HepG2 (cell line): ENCODE measurements around the gene TXN2. TPM values are rescaled to one million over a fixed set of nuclear protein-coding genes. Genes with fewer than 3 reads are reported as not detected.

Source experiments
- EEA1 ChIP-seq: sonication (generic); formaldehyde crosslinking; IDR thresholded peaks from 2 replicates; pipeline ENCODE4 v1.5.1; 2020; ENCODE audit warnings: mild to moderate bottlenecking, missing genetic modification reagents, borderline replicate concordance
- EHMT2 ChIP-seq: fragments of 200-600 bp; sonication (generic); IDR thresholded peaks from 2 replicates; pipeline ENCODE4 v1.7.0; 2017; ENCODE audit warnings: antibody characterized with exemption, low read depth, low read length, borderline replicate concordance
- FOXM1 ChIP-seq: sonication (generic); formaldehyde crosslinking; IDR thresholded peaks from 2 replicates; pipeline ENCODE4 v1.5.0; 2020; ENCODE audit warnings: missing genetic modification reagents
- GATAD1 ChIP-seq: IDR thresholded peaks from 2 replicates; pipeline ENCODE4 v1.6.1; 2016; ENCODE audit warnings: missing genetic modification reagents, missing compliant biosample characterization
- HBP1 ChIP-seq: IDR thresholded peaks from 2 replicates; pipeline ENCODE4 v1.6.1; 2016; ENCODE audit warnings: low read depth, control low read depth
- HNRNPH1 ChIP-seq: fragments of 200-400 bp; formaldehyde crosslinking; optimal IDR thresholded peaks from 2 replicates; pipeline ENCODE3; 2017; ENCODE audit warnings: mild to moderate bottlenecking, low read depth, low read length
- KAT8 ChIP-seq: IDR thresholded peaks from 2 replicates; pipeline ENCODE4 v1.6.1; 2016; ENCODE audit warnings: missing genetic modification reagents, missing compliant biosample characterization
- MLXIP ChIP-seq: sonication (generic); formaldehyde crosslinking; IDR thresholded peaks from 2 replicates; pipeline ENCODE4 v1.9.0; 2021; ENCODE audit warnings: missing genetic modification reagents, borderline replicate concordance
- PBX3 ChIP-seq: sonication (generic); formaldehyde crosslinking; IDR thresholded peaks from 2 replicates; pipeline ENCODE4 v1.8.1; 2023; ENCODE audit warnings: missing genetic modification reagents, inconsistent platforms, borderline replicate concordance
- TOE1 ChIP-seq: sonication (generic); formaldehyde crosslinking; IDR thresholded peaks from 2 replicates; pipeline ENCODE4 v1.4.0; 2020; ENCODE audit warnings: mild to moderate bottlenecking, missing genetic modification reagents
- YY1 ChIP-seq: IDR thresholded peaks from 2 replicates; pipeline ENCODE4 v1.6.1; 2011; ENCODE audit warnings: low read length, low read depth, moderate library complexity, mild to moderate bottlenecking; ENCODE audit not compliant: insufficient read depth, insufficient replicate concordance
- ZBTB21 ChIP-seq: sonication (generic); formaldehyde crosslinking; IDR thresholded peaks from 2 replicates; pipeline ENCODE4 v1.4.0; 2020; ENCODE audit warnings: missing genetic modification reagents
- ZBTB3 ChIP-seq: sonication (generic); formaldehyde crosslinking; IDR thresholded peaks from 2 replicates; pipeline ENCODE4 v1.4.0; 2020; ENCODE audit warnings: low read depth, mild to moderate bottlenecking, moderate library complexity, missing genetic modification reagents, borderline replicate concordance
- ZBTB46 ChIP-seq: sonication (generic); formaldehyde crosslinking; IDR thresholded peaks from 2 replicates; pipeline ENCODE4 v1.4.0; 2020; ENCODE audit warnings: mild to moderate bottlenecking, missing genetic modification reagents, borderline replicate concordance
- ZNF207 ChIP-seq: fragments of 450-650 bp; IDR thresholded peaks from 2 replicates; pipeline ENCODE4 v1.6.1; 2016; ENCODE audit warnings: antibody characterized with exemption, borderline replicate concordance
- ZNF280B ChIP-seq: sonication (generic); formaldehyde crosslinking; IDR thresholded peaks from 2 replicates; pipeline ENCODE4 v1.5.0; 2020; ENCODE audit warnings: missing genetic modification reagents, mild to moderate bottlenecking, borderline replicate concordance
- ZNF484 ChIP-seq: sonication (generic); formaldehyde crosslinking; IDR thresholded peaks from 2 replicates; pipeline ENCODE4 v1.5.1; 2020; ENCODE audit warnings: mild to moderate bottlenecking, low read depth, missing genetic modification reagents, borderline replicate concordance
- ZNF570 ChIP-seq: sonication (generic); formaldehyde crosslinking; IDR thresholded peaks from 2 replicates; pipeline ENCODE4 v1.4.0; 2020; ENCODE audit warnings: mild to moderate bottlenecking, missing genetic modification reagents, borderline replicate concordance
- ZNF775 ChIP-seq: sonication (generic); formaldehyde crosslinking; IDR thresholded peaks from 2 replicates; pipeline ENCODE4 v1.4.0; 2020; ENCODE audit warnings: missing genetic modification reagents, mild to moderate bottlenecking, moderate library complexity, borderline replicate concordance
- polyA plus RNA-seq, 8 experiments: library from polyadenylated mRNA; depleted of rRNA in 3 of 8; stranded (reverse) in 7 of 8; unstranded in 1 of 8; fragments of >200 nt; fragmentation: Illumina TruSeq in 4 of 8; extraction: Trizol in 4 of 8; gene quantifications; 2 replicates each; pipeline versions ENCODE4 v1.2.1 to v1.2.3, GENCODE V29; 2011 to 2016; ENCODE audit warnings: low read depth in 4 of 8, missing spikeins in 1 of 8, mixed read lengths in 1 of 8; ENCODE audit not compliant: insufficient read depth in 1 of 8
- total RNA-seq, 5 experiments: library from RNA; depleted of rRNA; stranded (reverse); fragments of >200 nt; fragmentation: Illumina TruSeq; extraction: Trizol; gene quantifications; 2 replicates each; pipeline ENCODE4 v1.2.3, GENCODE V29; 2016; ENCODE audit warnings: low read depth in 1 of 5

TXN2 gene
- total and polyA plus RNA-seq, 2 of the 13 experiments (the other 11 are each of a cell fraction or from before 2014, with no cell fraction given) = 41.4 to 109 TPM

- TF ChIP-seq ZNF775 (CRISPR knock-in tag) = no peak
- no peak for TF ChIP-seq EHMT2
- TF ChIP-seq EEA1 (CRISPR knock-in tag) = no peak
- no peak for TF ChIP-seq ZNF570 (CRISPR knock-in tag)
- TF ChIP-seq HNRNPH1 = no peak
- TF ChIP-seq KAT8 (CRISPR knock-in tag) = peak; percentile 60; the same call in 1 of the 2 replicates
- TF ChIP-seq YY1 = peak; percentile 14
- no peak for TF ChIP-seq ZNF484
- no peak for TF ChIP-seq FOXM1
- no peak for TF ChIP-seq MLXIP (CRISPR knock-in tag)
- TF ChIP-seq GATAD1 (CRISPR knock-in tag) = no peak; the same call in 1 of the 2 replicates
- no peak for TF ChIP-seq ZBTB46 (CRISPR knock-in tag)
- no peak for TF ChIP-seq HBP1 (CRISPR knock-in tag)
- TF ChIP-seq PBX3 (CRISPR knock-in tag) = no peak
- no peak for TF ChIP-seq ZBTB21 (CRISPR knock-in tag)
- TF ChIP-seq ZNF207 = no peak
- TF ChIP-seq ZBTB3 (CRISPR knock-in tag) = no peak
- TF ChIP-seq TOE1 = no peak
- TF ChIP-seq ZNF280B (CRISPR knock-in tag) = no peak
Measured at GRCh38 chr22:36435516-36436415, 45.7 kb downstream of the TXN2 start (continued).
